GM18511 (cell line): ENCODE measurements around the gene GALNT18.

ENCODE experiments used
- ATAC-seq: cut with Tn5 transposase; IDR thresholded peaks from one replicate; pipeline ENCODE4 v1.9.1; 2021; ENCODE audit warnings: mild to moderate bottlenecking, moderate library complexity; ENCODE audit not compliant: unreplicated experiment

GALNT18 gene

DNA sequence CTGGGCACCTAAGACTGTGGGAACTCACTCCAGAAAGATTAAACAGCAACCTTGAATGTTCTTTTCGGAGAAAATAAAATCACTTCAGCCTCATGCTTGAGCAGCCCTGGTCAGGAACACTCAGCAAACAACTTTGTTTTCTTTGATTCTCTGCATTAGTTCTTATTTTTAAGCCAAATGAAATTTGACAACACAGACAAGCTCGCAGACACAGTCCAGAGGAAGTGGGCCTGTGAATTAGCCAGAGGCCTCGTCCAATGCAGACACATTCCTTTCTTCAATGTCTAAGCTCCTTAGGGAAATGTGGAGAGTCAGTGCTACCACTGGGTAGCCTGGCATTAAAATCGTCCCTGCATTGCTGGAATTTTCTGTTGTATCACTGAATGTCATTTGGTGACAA is 205.9 kb downstream of the GALNT18 start:
- ATAC-seq = no peak

DNA sequence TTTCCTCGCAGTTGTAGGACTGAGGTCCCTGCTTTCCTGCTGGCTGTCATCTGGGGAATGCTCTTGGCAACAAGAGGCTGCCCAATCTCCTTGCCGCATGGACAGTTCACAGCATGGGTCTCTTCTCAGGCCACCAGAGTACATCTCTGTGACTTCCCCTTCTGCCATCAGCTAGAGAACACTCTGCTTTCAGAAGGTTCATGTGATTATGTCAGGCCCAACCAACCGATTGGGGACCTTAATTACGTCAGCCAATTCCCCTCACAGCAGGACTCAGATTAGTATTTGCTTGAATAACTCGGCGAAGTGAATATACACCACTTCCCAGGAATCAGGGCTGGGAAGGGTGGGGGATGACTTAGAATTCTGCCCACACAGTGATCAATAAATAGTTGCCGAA is 206.8 kb downstream of the GALNT18 start:
- ATAC-seq = no peak

DNA sequence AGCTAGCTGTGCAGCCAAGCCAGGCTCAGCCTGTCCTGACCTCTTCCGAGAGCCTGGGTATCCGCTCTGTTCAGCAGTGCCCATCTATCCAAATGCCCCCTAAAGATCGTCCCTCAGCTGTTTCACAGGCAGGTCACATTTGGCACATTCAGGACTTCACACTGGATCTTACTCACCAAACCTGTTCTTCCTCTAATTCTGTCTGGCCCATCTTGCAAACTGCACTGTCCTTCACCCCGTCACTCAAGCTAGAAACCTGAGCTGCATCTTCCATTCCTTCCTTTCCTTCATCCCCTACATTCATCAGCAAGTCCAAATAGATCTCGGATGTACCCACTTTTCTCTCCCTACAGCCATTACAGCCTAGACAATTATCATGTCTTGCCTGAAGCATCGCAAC is 208.0 kb downstream of the GALNT18 start:
- no peak for ATAC-seq

DNA sequence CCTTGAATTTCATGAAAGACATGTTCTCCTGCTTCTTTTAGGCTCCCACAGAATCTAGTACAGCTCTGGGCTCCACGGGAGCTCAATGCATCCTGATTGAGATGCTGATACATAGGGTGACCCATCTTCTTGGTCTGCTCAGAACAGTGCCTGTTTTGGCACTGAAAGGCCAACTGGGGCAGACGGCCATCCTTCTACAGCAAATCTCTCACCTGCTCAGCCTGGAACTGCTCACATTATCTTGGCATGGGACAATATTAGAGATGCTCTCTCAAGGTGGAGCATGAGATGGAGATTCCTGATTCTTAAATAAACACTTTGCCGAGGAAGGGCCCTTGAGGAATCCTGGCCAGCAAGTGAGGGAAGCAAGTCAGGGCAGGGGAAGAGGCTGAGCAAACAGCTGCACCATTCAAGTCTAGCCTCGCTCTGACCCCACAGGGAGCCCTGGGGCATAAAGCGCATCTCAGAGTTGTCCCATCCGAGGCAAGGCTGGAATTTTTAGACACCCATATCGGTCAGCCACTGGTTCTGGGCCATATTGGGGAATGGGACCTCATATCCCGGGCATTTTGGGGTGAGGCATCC is 210.3 kb downstream of the GALNT18 start:
- no peak for ATAC-seq

DNA sequence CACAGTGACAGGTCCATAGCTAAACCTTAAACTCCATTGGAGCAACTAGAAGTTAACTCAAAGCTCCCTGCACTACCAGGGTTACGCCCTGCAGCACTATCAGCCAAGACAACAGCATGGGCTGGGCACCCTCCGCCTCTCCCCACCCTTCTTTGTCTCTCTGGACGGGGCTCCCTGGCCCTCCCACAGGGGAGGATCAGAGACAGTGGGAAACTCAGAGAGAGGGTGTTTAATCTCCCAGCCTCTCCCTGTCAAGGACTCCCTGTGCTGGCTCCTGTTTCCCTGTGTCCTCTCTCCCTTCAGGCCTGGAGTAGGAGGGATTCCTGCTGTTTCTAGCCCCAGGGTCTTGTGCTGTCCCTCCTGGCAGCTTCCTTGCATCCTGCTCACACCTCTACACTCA is 211.9 kb downstream of the GALNT18 start:
- ATAC-seq = no peak

DNA sequence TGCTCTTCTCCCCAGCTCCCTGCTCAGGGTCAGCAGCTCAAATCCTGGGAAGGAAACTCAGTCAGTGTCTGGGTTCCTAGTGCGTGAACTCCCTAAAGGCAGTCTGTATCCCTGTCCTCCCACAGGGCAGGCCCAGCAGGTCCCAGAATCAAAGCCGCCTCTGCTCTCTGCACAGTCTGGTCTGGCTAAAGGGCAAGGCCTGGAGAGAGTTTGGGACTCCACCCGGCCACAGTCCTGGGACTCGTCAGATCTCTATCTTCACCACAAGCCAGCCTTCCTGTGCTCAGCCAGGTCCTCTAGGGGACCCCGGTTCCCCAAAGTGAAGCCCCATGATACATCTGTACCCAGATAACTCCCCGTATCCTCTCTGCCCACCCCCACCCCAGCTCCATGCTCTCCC is 212.6 kb downstream of the GALNT18 start:
- no peak for ATAC-seq

DNA sequence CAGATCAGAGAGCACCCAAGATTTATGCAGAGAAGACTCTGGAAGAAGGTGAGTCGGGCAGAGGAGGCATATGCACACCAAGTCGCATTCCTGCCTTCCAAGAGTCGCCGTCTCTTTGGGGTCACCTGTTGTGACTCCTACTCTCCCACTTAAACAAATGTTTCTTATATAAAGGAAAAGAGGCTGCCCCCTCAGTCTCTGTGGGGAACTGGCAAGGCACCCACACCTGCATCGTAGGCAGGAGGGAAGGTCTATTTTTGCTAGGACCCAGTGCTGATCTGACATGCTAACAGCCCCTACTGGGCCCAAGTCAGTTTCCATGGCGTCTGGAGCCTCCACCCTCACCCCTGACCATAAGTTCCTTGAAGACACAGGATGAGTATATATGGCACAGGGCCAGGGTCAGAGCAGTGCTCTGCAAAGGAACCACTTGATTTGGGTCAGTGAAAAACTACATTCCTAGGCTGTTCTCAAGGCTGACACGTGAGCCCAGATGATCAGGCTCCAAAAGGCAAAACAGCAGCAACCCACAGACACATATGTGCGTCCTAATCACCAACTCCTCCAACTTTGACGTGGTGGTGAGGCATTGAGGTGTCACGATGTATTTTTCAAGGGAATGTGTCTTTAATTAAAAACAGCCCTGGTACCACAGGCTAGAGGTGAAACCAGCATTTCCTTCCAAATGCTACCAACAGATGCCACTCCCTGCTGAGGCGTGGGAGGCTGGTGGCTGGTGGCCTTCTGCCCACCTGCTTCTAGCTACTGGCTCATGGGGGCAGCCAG is 213.2 kb downstream of the GALNT18 start:
- no peak for ATAC-seq

DNA sequence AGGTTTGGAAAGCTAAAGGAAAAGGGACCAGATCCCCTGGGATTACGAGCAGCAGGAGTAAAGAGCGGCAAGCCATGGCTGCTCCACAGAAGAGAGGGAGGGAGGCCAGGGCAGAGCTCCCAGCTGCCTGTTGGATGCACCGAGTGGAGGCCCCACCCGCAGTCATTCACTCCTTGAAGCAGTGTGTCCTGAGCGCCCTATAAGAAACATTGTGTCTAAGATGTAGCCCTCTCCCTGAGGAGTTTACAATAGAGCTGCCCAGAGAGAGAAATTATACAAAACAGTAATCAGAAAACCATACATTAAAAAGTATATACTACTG is 214.1 kb downstream of the GALNT18 start:
- ATAC-seq = no peak

DNA sequence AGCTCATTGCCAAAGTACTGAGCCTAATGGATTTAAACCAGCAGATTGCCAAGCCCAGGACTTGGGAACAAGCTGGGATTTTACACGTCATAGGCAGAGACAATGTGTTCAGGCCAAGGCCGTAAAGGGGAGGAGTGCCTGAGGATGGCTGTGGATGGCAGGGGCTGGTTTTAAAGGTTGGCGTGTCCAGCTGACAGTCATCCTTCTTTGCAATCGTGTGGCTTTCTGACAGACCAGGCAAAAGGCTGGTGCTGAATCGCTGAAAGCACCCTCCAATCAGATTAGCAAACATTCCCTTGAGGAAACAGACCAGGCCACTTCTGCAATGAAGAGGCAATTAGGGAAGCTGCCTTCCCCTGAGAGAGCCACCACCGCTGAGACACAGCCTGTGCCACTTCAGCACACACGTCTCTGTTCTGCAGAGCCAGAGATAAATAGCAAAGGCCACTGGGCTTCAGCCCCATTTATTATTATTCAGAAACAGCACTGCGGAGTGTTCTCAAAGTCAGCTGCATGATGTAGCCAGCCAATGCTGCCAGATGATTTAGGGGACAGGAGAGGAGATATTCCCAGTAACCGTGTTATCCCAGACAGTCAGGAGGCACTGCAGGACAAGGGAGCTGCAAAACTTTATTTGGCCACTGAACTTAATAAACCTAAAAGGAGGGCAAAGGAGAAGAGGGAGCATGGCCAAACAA is 214.6 kb downstream of the GALNT18 start:
- ATAC-seq = no peak

DNA sequence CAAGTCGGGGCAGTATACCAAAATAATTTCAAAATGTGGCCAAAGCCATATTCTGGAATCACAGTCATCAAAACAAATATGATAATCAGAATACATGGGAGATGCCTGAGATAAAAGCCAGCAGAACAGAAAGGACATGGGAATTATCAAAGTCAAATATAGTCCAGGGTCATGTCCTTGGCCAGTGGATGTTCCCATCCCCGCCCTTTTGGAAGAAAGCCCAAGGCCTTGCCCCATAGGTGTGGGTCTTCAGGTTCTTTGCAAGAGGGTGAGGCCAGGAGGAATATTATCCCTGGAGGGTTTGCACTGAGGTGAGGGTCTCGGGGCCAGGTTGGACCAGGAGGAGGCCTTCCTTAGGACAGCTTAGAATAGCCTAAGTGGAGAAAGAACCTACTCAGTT is 215.2 kb downstream of the GALNT18 start:
- no peak for ATAC-seq

DNA sequence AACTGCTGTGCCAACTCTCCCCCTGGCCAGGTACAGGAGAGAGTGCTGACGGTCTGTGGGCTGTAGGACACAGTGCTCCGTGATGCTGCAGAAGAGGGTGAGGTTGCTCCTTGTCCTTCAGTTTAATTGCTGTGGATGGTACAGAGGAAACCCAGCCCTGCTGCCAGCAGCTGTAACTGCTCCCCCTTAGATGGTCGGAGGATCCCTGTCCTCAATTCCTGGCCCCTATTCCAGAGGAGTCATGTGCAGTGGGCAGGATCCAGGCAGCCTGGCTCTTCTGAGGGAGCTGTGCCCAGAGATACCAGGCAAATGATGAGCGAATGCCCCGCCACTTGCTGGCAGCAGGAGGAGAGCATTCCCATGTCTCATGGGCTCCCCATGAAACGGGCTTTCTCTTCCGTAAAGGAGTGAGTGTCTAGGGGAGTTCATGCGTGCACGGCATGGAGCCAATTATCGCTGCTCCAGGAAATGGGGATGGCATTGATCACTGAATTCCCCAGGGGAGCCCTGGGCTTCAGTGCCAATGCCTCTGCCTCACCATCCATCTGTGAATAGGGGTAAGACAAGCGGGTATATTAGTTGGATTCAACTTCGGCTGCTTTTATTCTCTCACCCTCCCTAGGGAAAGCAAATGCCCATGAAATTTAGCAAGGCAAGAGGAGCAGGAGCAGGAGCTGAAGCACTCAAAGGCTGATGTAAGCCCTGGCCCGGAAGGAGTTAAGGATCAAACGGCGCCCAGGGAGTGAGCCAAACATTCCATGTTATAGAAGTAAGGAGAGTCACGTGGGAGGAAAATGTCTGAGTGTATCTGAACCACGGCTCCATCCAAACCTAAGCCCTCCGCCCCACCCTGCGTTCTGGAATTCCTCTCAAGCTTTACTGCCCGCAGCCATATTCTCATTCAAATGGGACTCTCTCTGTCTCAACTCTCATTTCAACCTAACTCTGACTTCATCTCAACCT is 217.8 kb downstream of the GALNT18 start:
- no peak for ATAC-seq

DNA sequence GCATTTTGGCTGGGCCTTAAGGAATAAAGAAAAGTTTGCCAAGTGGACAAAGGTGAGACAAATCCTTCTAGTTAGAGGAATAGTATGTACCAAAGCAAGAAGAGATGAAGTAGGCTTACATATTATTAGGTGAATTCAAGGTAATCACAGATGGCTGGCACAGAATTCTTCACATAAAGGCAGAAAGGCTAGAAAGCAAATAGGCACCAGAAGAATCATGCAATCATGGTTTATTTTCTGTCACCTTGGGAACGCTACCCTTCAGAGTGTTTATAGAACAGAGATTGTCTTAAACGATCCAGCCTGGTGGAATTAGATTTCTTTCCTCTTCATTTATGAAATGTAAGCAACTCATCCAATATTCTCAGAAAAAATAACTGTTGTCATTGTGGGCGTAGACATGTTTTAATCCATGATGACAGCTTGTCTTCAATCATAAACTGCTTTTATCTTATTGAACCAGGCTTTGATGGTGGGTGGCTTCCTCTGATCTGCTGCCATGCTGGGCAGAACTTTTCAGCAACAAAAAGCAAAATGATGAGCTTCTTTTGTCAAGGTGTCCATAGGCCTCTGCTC is 219.8 kb downstream of the GALNT18 start:
- ATAC-seq = no peak

DNA sequence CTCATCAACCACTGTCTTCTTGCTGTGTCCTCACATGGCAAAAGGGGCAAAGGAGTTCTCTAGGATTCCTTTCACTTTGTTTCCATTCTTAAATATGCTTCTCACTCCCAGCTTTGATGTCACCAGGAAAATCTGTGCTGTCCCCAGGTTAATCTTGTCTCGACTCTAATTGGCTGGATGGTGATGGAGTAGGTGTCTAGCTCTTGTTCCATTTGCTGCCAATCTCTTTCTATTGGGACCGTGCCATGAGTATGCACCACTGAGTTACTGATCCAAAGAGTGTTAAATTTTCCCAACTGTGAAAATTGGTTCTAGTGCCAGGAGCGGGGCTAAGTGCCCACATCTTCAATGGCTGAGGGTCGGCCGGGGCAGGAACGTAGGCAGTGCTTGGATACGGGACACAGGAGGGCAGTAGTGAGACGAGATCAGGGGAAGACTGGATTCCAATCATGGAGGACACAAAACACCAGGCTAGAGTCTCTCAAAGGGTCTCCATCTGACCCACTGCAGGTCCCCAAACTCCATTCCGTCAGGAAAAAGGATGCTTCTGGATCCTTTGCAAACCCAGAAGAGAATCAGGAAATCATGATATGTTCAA is 221.1 kb downstream of the GALNT18 start:
- no peak for ATAC-seq

DNA sequence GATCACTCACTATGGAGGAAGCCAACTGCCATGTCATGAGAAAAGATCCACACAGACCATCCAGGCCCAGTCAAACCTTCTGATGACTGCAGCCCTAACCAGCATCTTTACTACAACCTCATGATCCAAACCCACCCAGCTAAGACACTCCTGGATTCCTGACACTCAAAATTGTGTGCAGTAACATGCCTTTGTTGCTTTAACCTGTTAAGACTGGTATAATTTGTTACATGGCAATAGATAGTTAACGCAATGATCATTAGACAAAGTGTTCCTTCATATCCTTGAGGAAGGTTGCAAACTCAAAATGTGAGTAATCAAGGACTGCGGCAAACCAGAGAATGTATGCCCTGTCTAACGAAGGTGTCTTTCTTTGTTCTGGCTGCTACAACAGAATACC is 221.7 kb downstream of the GALNT18 start:
- ATAC-seq = no peak

DNA sequence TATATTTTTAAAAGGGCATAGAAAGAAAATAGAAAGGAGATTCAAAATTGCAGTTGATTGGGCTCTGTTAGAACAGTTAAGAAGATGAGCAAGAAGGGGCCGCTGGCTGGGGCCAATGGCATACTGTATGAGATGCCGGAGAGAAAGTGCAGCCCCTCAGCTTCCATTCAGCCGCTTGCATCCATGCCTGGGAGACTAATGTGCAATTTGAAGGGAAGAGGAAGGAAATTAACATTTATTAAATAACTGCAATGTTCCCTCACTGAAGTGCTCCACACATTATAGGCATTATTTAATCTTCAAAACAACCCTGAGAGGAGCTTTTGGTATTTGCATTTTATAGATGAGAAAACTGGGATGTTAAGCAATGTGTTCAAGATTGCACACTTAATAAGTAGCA is 224.0 kb downstream of the GALNT18 start:
- no peak for ATAC-seq

DNA sequence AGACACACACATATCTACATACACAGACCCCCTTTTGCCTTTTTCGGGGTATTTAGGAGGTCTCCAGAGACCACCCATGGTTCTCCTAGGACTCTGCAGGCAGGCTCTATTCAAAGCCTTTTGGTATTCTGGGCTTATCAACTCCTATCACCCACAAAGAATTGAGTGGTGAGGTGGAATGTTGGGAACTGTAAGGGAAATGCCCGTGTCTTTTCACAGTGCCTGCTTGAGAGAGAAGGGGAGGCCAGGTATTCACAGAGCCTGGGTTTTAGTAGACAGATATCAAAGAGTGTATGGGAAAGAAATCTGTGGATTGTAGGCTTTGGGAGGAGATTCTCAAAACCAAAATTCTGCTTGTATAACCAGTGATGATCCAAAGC is 224.8 kb downstream of the GALNT18 start:
- ATAC-seq = no peak

DNA sequence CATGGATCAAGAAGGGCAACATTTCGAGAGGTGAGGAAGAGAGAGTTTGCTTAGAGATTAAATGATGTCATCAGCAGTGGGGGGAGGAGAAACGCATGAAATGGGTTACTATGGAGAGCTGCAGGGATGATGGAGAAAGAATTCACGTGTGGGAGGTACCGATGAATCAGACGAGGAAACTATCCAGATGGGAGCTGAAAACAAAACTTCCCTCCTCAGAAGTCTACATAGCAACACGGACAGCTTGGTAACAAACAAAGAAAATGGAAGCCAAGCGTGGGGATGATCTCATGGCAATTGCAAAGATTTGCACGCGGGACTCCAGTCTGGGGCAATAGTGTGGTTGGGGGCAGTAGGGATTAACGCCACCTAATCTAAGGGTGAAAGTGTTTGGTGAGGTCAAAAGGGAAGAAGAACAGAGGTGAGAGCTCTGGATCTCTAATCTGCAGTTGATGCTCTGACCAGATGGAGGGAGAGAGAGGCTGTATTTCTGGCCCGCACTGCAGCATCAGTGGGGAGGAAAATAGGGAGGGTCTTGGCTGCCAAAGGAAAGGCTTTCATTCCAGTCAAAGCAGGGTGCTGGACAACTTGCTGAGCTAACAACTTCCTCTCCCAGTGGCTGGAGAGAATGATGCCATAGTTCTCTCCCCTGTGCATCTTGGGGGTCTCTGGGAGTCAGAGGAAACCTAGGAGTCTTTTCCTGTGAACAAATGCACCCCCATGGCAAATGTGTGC is 225.3 kb downstream of the GALNT18 start:
- no peak for ATAC-seq

DNA sequence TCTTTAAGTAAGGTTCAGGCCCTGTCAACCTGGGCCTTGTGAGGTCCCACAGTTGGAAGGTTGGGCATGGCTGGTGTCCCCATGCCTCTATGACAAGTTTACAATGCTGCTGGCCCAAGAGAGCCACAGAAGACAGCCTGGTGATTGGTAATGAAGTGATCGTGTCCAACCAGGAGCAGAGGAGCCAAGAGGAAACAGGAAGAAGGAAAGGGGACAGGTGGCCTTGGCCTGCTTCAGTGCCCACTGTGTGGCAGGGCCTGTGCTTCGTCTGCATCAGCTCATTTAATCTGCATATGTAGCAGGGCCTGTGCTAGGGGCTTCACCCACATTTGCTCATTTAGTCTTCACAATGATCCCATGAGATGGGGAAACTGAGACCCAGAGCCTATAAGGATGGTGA is 226.7 kb downstream of the GALNT18 start:
- no peak for ATAC-seq

DNA sequence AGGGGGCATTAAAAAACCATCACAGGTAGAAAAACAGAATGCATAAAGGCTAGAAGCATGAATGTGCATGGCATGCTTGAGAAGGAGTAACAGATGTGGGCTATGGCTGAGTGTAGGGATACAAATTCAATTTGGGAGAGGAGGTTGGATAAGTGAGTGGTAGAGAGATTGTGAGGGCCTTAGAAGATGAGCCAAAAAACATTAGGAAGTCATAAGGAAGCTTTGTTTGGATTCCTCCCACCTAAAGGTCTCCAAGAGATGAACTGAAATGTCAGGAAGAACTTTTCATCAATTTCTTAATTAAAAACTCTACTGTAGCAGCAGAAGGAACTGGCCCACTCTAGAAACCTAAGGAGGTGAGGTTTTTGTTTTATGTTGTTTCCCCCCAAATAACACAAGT is 227.6 kb downstream of the GALNT18 start:
- ATAC-seq = no peak
